ENCODE data around the gene MEIG1.
"Not testable (repeated sequence)": the region's sequence is repeated elsewhere in the genome, so short reads cannot be mapped to it uniquely, and the experiment has no call there.

Gene MEIG1

GRCh38 chr10:14959221-14960057 is at the start of gene MEIG1:
MEIG1 (plus strand) TSS chr10:14959388; CDS start chr10:14966469, 7,081 bp downstream.
- in situ Hi-C loops (cut with HindIII; ENCODE audit: low pct_ligation_motif_present, low pct_unique_long_range_greater_than_20kb, low sequenced_read_pairs) = no loop called here
- peak; percentile 91 for DNase-seq

GRCh38 chr10:14910953-14911352 is 48.2 kb upstream of the MEIG1 start:
- in situ Hi-C loops (cut with HindIII; ENCODE audit: low pct_ligation_motif_present, low pct_unique_long_range_greater_than_20kb, low sequenced_read_pairs) = no loop called here
- DNase-seq = no peak

GRCh38 chr10:14911801-14912200 is 47.4 kb upstream of the MEIG1 start:
- DNase-seq = no peak
- in situ Hi-C loops (cut with HindIII; ENCODE audit: low pct_ligation_motif_present, low pct_unique_long_range_greater_than_20kb, low sequenced_read_pairs) = no loop called here

GRCh38 chr10:14916600-14916999 is 42.6 kb upstream of the MEIG1 start:
- no peak for DNase-seq
- in situ Hi-C loops (cut with HindIII; ENCODE audit: low pct_ligation_motif_present, low pct_unique_long_range_greater_than_20kb, low sequenced_read_pairs) = no loop called here

- in situ Hi-C loops (cut with HindIII; ENCODE audit: low pct_ligation_motif_present, low pct_unique_long_range_greater_than_20kb, low sequenced_read_pairs) = no loop called here
- no peak for DNase-seq
Measured at GRCh38 chr10:14917827-14918226, 41.4 kb upstream of the MEIG1 start.

- in situ Hi-C loops (cut with HindIII; ENCODE audit: low pct_ligation_motif_present, low pct_unique_long_range_greater_than_20kb, low sequenced_read_pairs) = no loop called here
- no peak for DNase-seq
Measured at GRCh38 chr10:14918964-14919363, 40.2 kb upstream of the MEIG1 start.

GRCh38 chr10:14924013-14924412 is 35.2 kb upstream of the MEIG1 start:
- DNase-seq = no peak
- in situ Hi-C loops (cut with HindIII; ENCODE audit: low pct_ligation_motif_present, low pct_unique_long_range_greater_than_20kb, low sequenced_read_pairs) = no loop called here

- no peak for DNase-seq
Measured at GRCh38 chr10:14925268-14925667, 33.9 kb upstream of the MEIG1 start.

GRCh38 chr10:14926061-14926470 is 33.1 kb upstream of the MEIG1 start:
- no peak for DNase-seq
- in situ Hi-C loops (cut with HindIII; ENCODE audit: low pct_ligation_motif_present, low pct_unique_long_range_greater_than_20kb, low sequenced_read_pairs) = no loop called here

More at GRCh38 chr10:14925268-14925667, 33.9 kb upstream of the MEIG1 start:
- in situ Hi-C loops (cut with HindIII; ENCODE audit: low pct_ligation_motif_present, low pct_unique_long_range_greater_than_20kb, low sequenced_read_pairs) = no loop called here

GRCh38 chr10:14926722-14927416 is 32.3 kb upstream of the MEIG1 start:
- DNase-seq = no peak
- in situ Hi-C loops (cut with HindIII; ENCODE audit: low pct_ligation_motif_present, low pct_unique_long_range_greater_than_20kb, low sequenced_read_pairs) = no loop called here

- in situ Hi-C loops (cut with HindIII; ENCODE audit: low pct_ligation_motif_present, low pct_unique_long_range_greater_than_20kb, low sequenced_read_pairs) = no loop called here
Measured at GRCh38 chr10:14930610-14931009, 28.6 kb upstream of the MEIG1 start.

GRCh38 chr10:14936584-14936983 is 22.6 kb upstream of the MEIG1 start:
- no peak for DNase-seq
- in situ Hi-C loops (cut with HindIII; ENCODE audit: low pct_ligation_motif_present, low pct_unique_long_range_greater_than_20kb, low sequenced_read_pairs) = no loop called here

More at GRCh38 chr10:14930610-14931009, 28.6 kb upstream of the MEIG1 start:
- DNase-seq = no peak

- DNase-seq; in situ Hi-C loops (cut with HindIII; ENCODE audit: low pct_ligation_motif_present, low pct_unique_long_range_greater_than_20kb, low sequenced_read_pairs): not testable (repeated sequence)
Measured at GRCh38 chr10:14938971-14939370, 20.2 kb upstream of the MEIG1 start.

- in situ Hi-C loops (cut with HindIII; ENCODE audit: low pct_ligation_motif_present, low pct_unique_long_range_greater_than_20kb, low sequenced_read_pairs); DNase-seq: not testable (repeated sequence)
Measured at GRCh38 chr10:14942147-14942949, 16.8 kb upstream of the MEIG1 start.

- in situ Hi-C loops (cut with HindIII; ENCODE audit: low pct_ligation_motif_present, low pct_unique_long_range_greater_than_20kb, low sequenced_read_pairs) = not testable (repeated sequence)
Measured at GRCh38 chr10:14942950-14943338, 16.2 kb upstream of the MEIG1 start.

GRCh38 chr10:14945108-14945507 is 14.1 kb upstream of the MEIG1 start:
- no peak for DNase-seq
- in situ Hi-C loops (cut with HindIII; ENCODE audit: low pct_ligation_motif_present, low pct_unique_long_range_greater_than_20kb, low sequenced_read_pairs) = no loop called here

More at GRCh38 chr10:14942950-14943338, 16.2 kb upstream of the MEIG1 start:
- DNase-seq = not testable (repeated sequence)

- in situ Hi-C loops (cut with HindIII; ENCODE audit: low pct_ligation_motif_present, low pct_unique_long_range_greater_than_20kb, low sequenced_read_pairs) = no loop called here
- no peak for DNase-seq
Measured at GRCh38 chr10:14947268-14947667, 11.9 kb upstream of the MEIG1 start.

GRCh38 chr10:14949291-14949690 is 9.9 kb upstream of the MEIG1 start:
- no peak for DNase-seq
- in situ Hi-C loops (cut with HindIII; ENCODE audit: low pct_ligation_motif_present, low pct_unique_long_range_greater_than_20kb, low sequenced_read_pairs) = no loop called here

GRCh38 chr10:14952851-14953423 is 6.3 kb upstream of the MEIG1 start:
- DNase-seq = no peak
- in situ Hi-C loops (cut with HindIII; ENCODE audit: low pct_ligation_motif_present, low pct_unique_long_range_greater_than_20kb, low sequenced_read_pairs) = no loop called here
